Measurements from ENCODE around the gene HOMER2. TPM values are rescaled to one million over a fixed set of nuclear protein-coding genes. Genes with fewer than 3 reads are reported as not detected.

The HOMER2 gene
- total and polyA plus RNA-seq, 9 of the 15 experiments (the other 6 are each of a cell fraction or from before 2014, with no cell fraction given), result 0.13 to 0.47 (median 0.29) TPM; not detected in 1

DNA sequence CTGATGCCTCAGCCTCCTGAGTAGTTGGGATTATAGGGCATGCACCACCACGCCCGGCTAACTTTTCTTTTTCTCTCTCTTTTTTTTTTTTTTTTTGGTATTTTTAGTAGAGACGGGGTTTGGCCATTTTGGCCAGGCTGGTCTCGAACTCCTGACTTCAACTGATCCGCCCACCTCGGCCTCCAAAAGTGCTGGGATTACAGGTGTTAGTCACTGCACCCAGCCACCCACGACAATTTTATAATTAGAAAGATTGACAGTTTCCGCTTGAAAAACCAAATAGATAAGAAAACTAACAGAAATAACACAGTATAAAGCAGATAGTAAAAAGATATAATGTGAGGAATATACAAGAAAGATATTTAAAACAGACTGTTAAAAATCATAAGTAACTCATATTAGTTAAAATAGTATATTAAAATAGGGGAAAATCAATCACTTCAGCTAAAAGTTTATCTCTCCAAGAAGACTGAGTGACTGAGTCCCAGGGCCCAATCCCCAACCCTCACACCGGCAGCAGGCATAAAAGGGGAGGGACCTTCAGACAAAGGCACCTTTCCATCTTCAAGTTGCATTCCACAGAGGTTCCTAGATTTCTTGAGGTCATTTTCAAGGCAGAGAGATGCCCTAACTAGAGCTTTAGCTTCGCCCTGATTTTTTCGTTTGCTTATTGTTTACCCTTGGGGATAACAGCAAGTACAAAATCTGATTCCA, 144.4 kb downstream of the HOMER2 start:
- intact Hi-C loops (cut with micrococcal nuclease), result loop anchor here (5.0 to 10.0 kb wide), 2 partner anchors 126 to 163 kb away; partner anchors contain the start of gene CPEB1

DNA sequence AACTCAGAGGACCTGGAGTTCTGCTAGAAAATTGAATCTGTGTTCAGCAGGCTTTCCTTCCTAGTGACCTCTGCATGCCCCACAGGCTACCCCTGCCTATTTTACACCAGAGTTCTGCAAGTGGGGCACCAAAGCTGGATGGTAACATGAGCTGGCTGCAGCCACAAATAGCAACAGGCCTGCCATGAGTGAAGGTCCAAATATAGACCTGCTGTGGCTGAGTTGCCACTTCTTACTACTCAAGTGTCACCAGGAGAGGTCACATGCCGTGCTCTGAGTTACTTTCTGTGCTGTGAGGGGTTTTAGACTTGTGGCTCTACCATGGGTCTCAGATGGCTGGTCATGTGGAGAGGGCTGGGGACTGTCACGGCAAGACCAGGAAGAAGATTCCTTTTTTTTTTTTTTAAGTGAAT, 146.5 kb downstream of the HOMER2 start, which contains the start of gene FSD2:
Gene FSD2 (minus strand): TSS at position 76 of the 413 bp plus-strand sequence. CDS start 18,679 bp downstream, outside the sequence.
- Histone ChIP-seq H3K27me3 (ENCODE audit: control insufficient read depth in 2 of 2, insufficient read depth in 2 of 2, low read length in 2 of 2) (no peaks in the 10 kb centered on the region), H4K20me1 (replicated peaks; ENCODE audit: control insufficient read depth, insufficient read depth, low read length) (0 out of 2 replicates have a peak, but pooled peaks cover 2% of the 10 kb centered on the region), H3K9me3 (replicated peaks; ENCODE audit: control insufficient read depth, insufficient read depth, low read depth, low read length) (no peaks in the 10 kb centered on the region), H2AFZ (ENCODE audit: low read depth, low read length) (peak within 1 kb of the TSS; percentile 37; the same call in 1 of the 2 replicates), H3K27ac (ENCODE audit: extremely low read depth, low read depth, low read length) (no peak within 1 kb of the TSS), H3K9ac (ENCODE audit: insufficient read depth in 1 of 2, low read depth in 2 of 2, low read length in 2 of 2) (no peak within 1 kb of the TSS; a peak in 1 of 4 replicates), H3K4me1 (replicated peaks in 1 of 2; ENCODE audit: control insufficient read depth in 2 of 2, insufficient read depth in 2 of 2, low read length in 2 of 2) (peaks cover 39 to 41% of the 10 kb centered on the region in 2 experiments), H3K36me3 (ENCODE audit: control insufficient read depth, insufficient read depth, low read length) (no peaks in the 10 kb centered on the region), H3K79me2 (ENCODE audit: control insufficient read depth, insufficient read depth, low read length) (peaks cover 14% of the 10 kb centered on the region), H3K9me1 (ENCODE audit: control insufficient read depth, insufficient read depth, low read length) (peaks cover 4% of the 10 kb centered on the region), H3K4me2 (ENCODE audit: insufficient read depth, low read length) (no peak within 1 kb of the TSS), H3K4me3 (no peak within 1 kb of the TSS)
- intact Hi-C loops (cut with micrococcal nuclease) (loop anchor here (5.0 to 10.0 kb wide), 2 partner anchors 124 to 161 kb away; partner anchors contain the start of gene CPEB1), in situ Hi-C loops (cut with MboI) (no loop called here)
- ATAC-seq (no peak), DNase-seq (ENCODE audit: extremely low read depth in 1 of 4, low spot score in 3 of 4) (peak in 1 of 4 experiments; percentile 58), FAIRE-seq (peak; percentile 29)
- ChIA-PET POLR2A (no interaction called here), CTCF (ENCODE audit: low intra/inter-chr PET ratio) (no interaction called here)
- WGBS (ENCODE audit: insufficient coverage, low coverage, missing lambda C conversion rate), result 56% methylated on average over 2 of the region's 2 CpGs
- no TSS peak for BruUV-seq (replicated peaks)
- TF ChIP-seq, protein P1, sequence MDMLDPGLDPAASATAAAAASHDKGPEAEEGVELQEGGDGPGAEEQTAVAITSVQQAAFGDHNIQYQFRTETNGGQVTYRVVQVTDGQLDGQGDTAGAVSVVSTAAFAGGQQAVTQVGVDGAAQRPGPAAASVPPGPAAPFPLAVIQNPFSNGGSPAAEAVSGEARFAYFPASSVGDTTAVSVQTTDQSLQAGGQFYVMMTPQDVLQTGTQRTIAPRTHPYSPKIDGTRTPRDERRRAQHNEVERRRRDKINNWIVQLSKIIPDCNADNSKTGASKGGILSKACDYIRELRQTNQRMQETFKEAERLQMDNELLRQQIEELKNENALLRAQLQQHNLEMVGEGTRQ (CRISPR knock-in tag; IDR thresholded peaks at IDR 0.05), result peak; percentile 58
- TF ChIP-seq FIP1L1 (IDR thresholded peaks at IDR 0.05; ENCODE audit: low read depth, low read length, poor library complexity, severe bottlenecking) (no peak), ZNF143 (CRISPR knock-in tag; IDR thresholded peaks at IDR 0.05) (no peak), NCOA4 (IDR thresholded peaks at IDR 0.05; ENCODE audit: partially characterized antibody) (no peak), RFX1 (IDR thresholded peaks at IDR 0.05) (no peak), MEF2D (tag; conservative IDR thresholded peaks at IDR 0.05; ENCODE audit: low read depth) (peak; percentile 91), ZNF263 (CRISPR knock-in tag; IDR thresholded peaks at IDR 0.05; ENCODE audit: borderline replicate concordance) (no peak), ATF1 (CRISPR knock-in tag; IDR thresholded peaks at IDR 0.05) (no peak), ATF1 (tag; IDR thresholded peaks at IDR 0.05) (0 out of 2 replicates have a peak, but pooled peaks have one; percentile 11)
- TF ChIP-seq, protein P2, sequence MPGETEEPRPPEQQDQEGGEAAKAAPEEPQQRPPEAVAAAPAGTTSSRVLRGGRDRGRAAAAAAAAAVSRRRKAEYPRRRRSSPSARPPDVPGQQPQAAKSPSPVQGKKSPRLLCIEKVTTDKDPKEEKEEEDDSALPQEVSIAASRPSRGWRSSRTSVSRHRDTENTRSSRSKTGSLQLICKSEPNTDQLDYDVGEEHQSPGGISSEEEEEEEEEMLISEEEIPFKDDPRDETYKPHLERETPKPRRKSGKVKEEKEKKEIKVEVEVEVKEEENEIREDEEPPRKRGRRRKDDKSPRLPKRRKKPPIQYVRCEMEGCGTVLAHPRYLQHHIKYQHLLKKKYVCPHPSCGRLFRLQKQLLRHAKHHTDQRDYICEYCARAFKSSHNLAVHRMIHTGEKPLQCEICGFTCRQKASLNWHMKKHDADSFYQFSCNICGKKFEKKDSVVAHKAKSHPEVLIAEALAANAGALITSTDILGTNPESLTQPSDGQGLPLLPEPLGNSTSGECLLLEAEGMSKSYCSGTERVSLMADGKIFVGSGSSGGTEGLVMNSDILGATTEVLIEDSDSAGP (CRISPR knock-in tag; IDR thresholded peaks at IDR 0.05), result no peak

More for the DNA sequence above, 144.4 kb downstream of the HOMER2 start:
- H3K4me1 ChIP-seq (replicated peaks in 1 of 2; ENCODE audit: control insufficient read depth in 2 of 2, insufficient read depth in 2 of 2, low read length in 2 of 2), result peaks cover 22 to 25% of the 10 kb centered on the region in 2 experiments; a peak in 4 of 5 replicates
- H3K9me3 ChIP-seq (replicated peaks; ENCODE audit: control insufficient read depth, insufficient read depth, low read depth, low read length), result no peaks in the 10 kb centered on the region
- no peak overlapping the region; the same call in 2 of the 3 replicates for H3K27ac ChIP-seq (ENCODE audit: extremely low read depth, low read depth, low read length)
- FAIRE-seq (peak; percentile 11), ATAC-seq (no peak), DNase-seq (ENCODE audit: extremely low read depth in 1 of 4, low spot score in 3 of 4) (no peak)
- peaks cover 8% of the 10 kb centered on the region; the same call in 2 of the 3 replicates for H3K36me3 ChIP-seq (ENCODE audit: control insufficient read depth, insufficient read depth, low read length)
- peak overlapping the region; percentile 95 for H3K4me2 ChIP-seq (ENCODE audit: insufficient read depth, low read length)
- TF ChIP-seq ZNF507 (tag; conservative IDR thresholded peaks at IDR 0.05) (no peak), TRIM24 (IDR thresholded peaks at IDR 0.05) (no peak), EGR1 (conservative IDR thresholded peaks at IDR 0.05) (peak; percentile 73), HNRNPK (IDR thresholded peaks at IDR 0.05; ENCODE audit: low read depth, low read length, poor library complexity, severe bottlenecking) (no peak), RCOR1 (IDR thresholded peaks at IDR 0.05; ENCODE audit: borderline replicate concordance in 1 of 2, low read depth in 2 of 2, low read length in 2 of 2) (no peak), FOSL1 (tag; conservative IDR thresholded peaks at IDR 0.05) (no peak), EZH2 (IDR thresholded peaks at IDR 0.05; ENCODE audit: borderline replicate concordance, low read depth, low read length) (no peak)
- CTCF ChIA-PET (ENCODE audit: low intra/inter-chr PET ratio), result no interaction called here
- H2AFZ ChIP-seq (ENCODE audit: low read depth, low read length), result peak overlapping the region; percentile 90
- peaks cover 34% of the 10 kb centered on the region for H3K79me2 ChIP-seq (ENCODE audit: control insufficient read depth, insufficient read depth, low read length)
- 0 out of 2 replicates have a peak, but pooled peaks cover 2% of the 10 kb centered on the region for H4K20me1 ChIP-seq (replicated peaks; ENCODE audit: control insufficient read depth, insufficient read depth, low read length)
- H3K9me1 ChIP-seq (ENCODE audit: control insufficient read depth, insufficient read depth, low read length), result no peaks in the 10 kb centered on the region
- no TSS peak for BruUV-seq (replicated peaks)
- H3K9ac ChIP-seq (ENCODE audit: insufficient read depth in 1 of 2, low read depth in 2 of 2, low read length in 2 of 2), result peak overlapping the region in 1 of 2 experiments; percentile 88; a peak in 1 of 4 replicates
- H3K27me3 ChIP-seq (ENCODE audit: control insufficient read depth in 2 of 2, insufficient read depth in 2 of 2, low read length in 2 of 2), result no peaks in the 10 kb centered on the region
- H3K4me3 ChIP-seq, result no peak overlapping the region
- POLR2A ChIA-PET, result interaction anchor here (0.6 kb wide), 1 partner anchor 21 kb away, joined by 3 read pairs; no protein-coding TSS in a partner anchor
- in situ Hi-C loops (cut with MboI), result no loop called here
- WGBS (ENCODE audit: insufficient coverage, low coverage, missing lambda C conversion rate), result 49% methylated on average over 9 of the region's 11 CpGs

All from K562 (cell line).